ENCODE results near the gene CAB39. TPM values are rescaled to one million over a fixed set of nuclear protein-coding genes. Genes with fewer than 3 reads are reported as not detected.

Gene CAB39
- total and polyA plus RNA-seq, 2 of the 8 experiments (the other 6 are each of a cell fraction or from before 2014, with no cell fraction given) = 16.4 to 50.5 TPM

DNA sequence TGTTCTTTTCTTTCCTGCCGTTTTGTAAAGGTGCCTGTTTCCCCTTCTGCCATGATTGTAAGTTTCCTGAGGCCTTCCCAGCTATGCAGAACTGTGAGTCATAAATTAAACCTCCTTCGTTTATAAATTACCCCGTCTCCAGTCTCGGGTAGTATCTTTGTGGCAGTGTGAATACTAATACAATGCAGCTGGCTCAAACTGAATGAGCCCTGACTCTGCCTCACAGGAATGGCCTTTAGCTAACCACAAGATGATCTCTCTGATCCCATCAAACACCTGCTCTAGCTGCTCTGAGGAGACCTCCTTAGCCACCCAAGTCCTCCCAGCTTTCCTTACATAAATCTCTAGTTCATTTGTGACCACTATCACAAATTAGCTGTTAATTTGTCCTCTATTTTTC, 41.5 kb upstream of the CAB39 start:
- Histone ChIP-seq H3K4me3 (ENCODE audit: extremely low read depth in 1 of 4, insufficient read depth in 2 of 4, low read depth in 3 of 4, low read length in 4 of 4) (no peak overlapping the region), H3K4me2 (ENCODE audit: insufficient read depth in 1 of 2, low read depth in 2 of 2, low read length in 2 of 2) (no peak overlapping the region), H3K27me3 (replicated peaks in 1 of 4; ENCODE audit: control insufficient read depth in 3 of 4, extremely low read depth in 1 of 4, insufficient read depth in 3 of 4, low read length in 3 of 4) (peaks cover 0 to 3% (median 1%) of the 10 kb centered on the region in 4 experiments; a peak in 3 of 7 replicates), H2BK5ac (ENCODE audit: low read depth, low read length) (no peak overlapping the region), H4K20me1 (replicated peaks in 1 of 2; ENCODE audit: control insufficient read depth in 1 of 2, insufficient read depth in 2 of 2, low read length in 2 of 2) (no peaks in the 10 kb centered on the region), H3K4me1 (replicated peaks in 1 of 4; ENCODE audit: control insufficient read depth in 3 of 4, insufficient read depth in 4 of 4, low read length in 3 of 4) (peaks cover 7 to 18% (median 11%) of the 10 kb centered on the region in 4 experiments; a peak in 6 of 7 replicates), H4K8ac (ENCODE audit: extremely low read depth, insufficient read depth, low read length) (no peak overlapping the region), H3K9me3 (ENCODE audit: insufficient read depth in 2 of 2, low read depth in 1 of 2, low read length in 1 of 2) (no peaks in the 10 kb centered on the region), H2BK12ac (ENCODE audit: low read depth, low read length) (no peak overlapping the region), H2AFZ (ENCODE audit: low read length) (no peak overlapping the region), H3K23me2 (ENCODE audit: low read depth, low read length) (no peaks in the 10 kb centered on the region), H3K56ac (replicated peaks; ENCODE audit: insufficient read length, low read depth, low read length) (no peak overlapping the region), H4K91ac (replicated peaks; ENCODE audit: insufficient read length, low read length) (no peak overlapping the region), H3K14ac (ENCODE audit: insufficient read length) (no peak overlapping the region), H2BK15ac (ENCODE audit: low read length) (no peak overlapping the region), H3K23ac (ENCODE audit: insufficient read length) (no peak overlapping the region), H4K5ac (ENCODE audit: insufficient read length, low read depth, low read length) (no peak overlapping the region), H3K9ac (replicated peaks in 1 of 4; ENCODE audit: extremely low read depth in 1 of 4, low read depth in 3 of 4, low read length in 3 of 4) (no peak overlapping the region), H3K79me1 (ENCODE audit: low read depth, low read length) (no peaks in the 10 kb centered on the region), H2AK5ac (ENCODE audit: low read depth, low read length) (no peak overlapping the region), H3K27ac (ENCODE audit: low read depth, low read length) (no peak overlapping the region), H3K79me2 (ENCODE audit: control insufficient read depth in 1 of 2, insufficient read depth in 2 of 2, low read length in 2 of 2) (no peaks in the 10 kb centered on the region), H3K36me3 (ENCODE audit: control insufficient read depth in 2 of 4, insufficient read depth in 4 of 4, low read length in 3 of 4) (no peaks in the 10 kb centered on the region), H3K18ac (ENCODE audit: extremely low read depth, low read length) (no peak overlapping the region), H2BK120ac (replicated peaks; ENCODE audit: low read depth, low read length) (no peak overlapping the region), H2BK20ac (ENCODE audit: low read length) (no peak overlapping the region), H3K4ac (replicated peaks; ENCODE audit: insufficient read length, low read depth, low read length) (no peak overlapping the region)
- FAIRE-seq = no peak
- POLR2A ChIA-PET (ENCODE audit: partially characterized antibody) = interaction anchor here (0.6 to 1.4 kb wide), 2 partner anchors 11 to 13 kb away, joined by 3 read pairs; no protein-coding TSS in a partner anchor
- 83% methylated on average over 4 of the region's 4 CpGs; no CpG with 5 or more reads in 1 of the 2 experiments for WGBS, 2 experiments (ENCODE audit: extremely low coverage in 1 of 2, insufficient coverage in 1 of 2, insufficient read length in 1 of 2, insufficient replicate concordance in 2 of 2, low coverage in 1 of 2, low lambda C conversion rate in 2 of 2, missing lambda C conversion rate in 1 of 2)
- CTCF ChIA-PET (ENCODE audit: partially characterized antibody) = interaction anchor here (0.6 to 1.6 kb wide), 7 partner anchors 9 to 127 kb away, joined by 3 to 5 read pairs (median 4); no protein-coding TSS in a partner anchor
- DNase-seq (ENCODE audit: low read depth in 1 of 2, low spot score in 2 of 2) = no peak
- TF ChIP-seq RAD21 (IDR thresholded peaks at IDR 0.05 in 1 of 2, conservative IDR thresholded peaks at IDR 0.05 in 1 of 2; ENCODE audit: low read depth in 2 of 2, low read length in 2 of 2) (no peak), POLR2A (IDR thresholded peaks at IDR 0.05; ENCODE audit: control extremely low read depth in 1 of 2, low read depth in 2 of 2, low read length in 2 of 2) (no peak), TEAD4 (IDR thresholded peaks at IDR 0.05; ENCODE audit: low read depth, low read length) (no peak), EGR1 (IDR thresholded peaks at IDR 0.05; ENCODE audit: borderline replicate concordance, low read depth, low read length) (no peak), CHD1 (IDR thresholded peaks at IDR 0.05; ENCODE audit: low read depth, low read length) (no peak), CREB1 (IDR thresholded peaks at IDR 0.05) (no peak)

All from H1 (cell line).